Stimulated activated CD4-positive, alpha-beta T cell treated with anti-CD3 and anti-CD28 coated beads, TNF-alpha, amount 100 ng/mL, for 48 hours (primary cell): ENCODE data around the gene TNIP3.

Source experiments
- DNase-seq, 3 donors: peaks; one replicate each; pipeline ENCODE4 v3.0.0-alpha.2; 2020; ENCODE audit warnings: low read depth in 3 of 3

The TNIP3 gene

DNA sequence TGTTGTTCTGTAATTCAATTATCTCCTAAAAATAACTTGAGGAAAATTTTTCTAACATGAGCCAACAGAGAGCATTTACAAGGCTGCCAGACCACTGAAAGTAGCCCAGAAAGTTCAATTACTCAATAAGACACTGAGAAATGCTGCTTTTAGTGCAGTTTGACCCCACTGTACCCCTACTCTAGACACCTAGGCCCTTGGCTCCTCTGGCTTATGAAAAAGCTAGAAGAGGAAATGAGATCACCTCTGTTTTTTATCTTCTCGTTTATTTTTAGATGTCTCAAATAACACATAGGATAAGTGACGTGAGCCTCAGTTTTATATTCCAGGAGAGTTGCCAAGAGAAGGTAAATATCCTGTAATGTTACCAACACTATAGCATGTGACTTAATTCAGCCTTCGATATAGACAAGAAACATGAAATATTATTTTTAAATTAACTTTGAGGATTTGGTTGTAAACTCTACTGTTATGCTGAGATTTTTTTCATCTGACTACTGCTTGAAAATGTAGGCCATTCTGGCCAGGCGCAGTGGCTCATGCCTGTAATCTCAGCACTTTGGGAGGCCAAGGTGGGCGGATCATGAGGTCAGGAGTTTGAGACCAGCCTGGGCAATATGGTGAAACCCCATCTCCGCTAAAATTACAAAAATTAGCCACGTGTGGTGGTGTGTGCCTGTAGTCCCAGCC, 24.4 kb downstream of the TNIP3 start:
- DNase-seq = no peak

DNA sequence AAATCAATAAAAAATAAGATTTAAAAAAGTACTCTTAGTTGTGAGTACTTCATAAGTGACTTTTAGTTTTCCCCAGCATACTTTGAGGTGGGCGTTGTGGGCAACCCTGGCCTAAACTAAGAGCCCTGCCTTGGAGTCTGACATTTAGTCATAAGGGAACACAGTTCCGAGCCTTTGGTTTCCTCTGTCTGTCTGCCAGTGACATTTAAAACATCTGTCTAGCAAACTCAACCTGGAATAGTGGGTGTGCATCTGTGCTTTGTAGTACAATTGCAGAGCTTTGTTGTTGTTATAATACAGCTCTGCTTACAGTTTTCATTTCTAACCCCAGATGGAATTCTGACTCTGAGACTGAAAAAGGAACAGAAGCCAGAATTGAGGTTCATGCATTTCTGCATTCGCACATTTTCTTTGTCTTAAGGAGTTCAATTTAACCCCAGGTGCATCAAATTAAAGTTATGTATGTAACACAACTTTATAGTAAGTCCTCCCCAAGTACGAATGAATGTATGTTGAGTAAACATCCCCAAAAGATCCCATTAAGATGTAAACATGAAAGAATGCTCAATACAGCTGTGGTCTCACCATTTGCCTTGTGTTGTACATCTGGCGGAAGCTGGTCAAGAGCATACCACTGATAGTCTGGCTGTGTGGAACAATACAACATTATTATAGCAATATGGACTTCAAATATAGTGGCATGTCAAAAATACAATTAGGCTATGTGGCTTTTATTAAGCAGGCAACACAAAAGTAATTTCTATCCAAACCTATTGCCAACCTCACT, 25.9 kb downstream of the TNIP3 start:
- peak in 1 of 3 donors; percentile 34 for DNase-seq

DNA sequence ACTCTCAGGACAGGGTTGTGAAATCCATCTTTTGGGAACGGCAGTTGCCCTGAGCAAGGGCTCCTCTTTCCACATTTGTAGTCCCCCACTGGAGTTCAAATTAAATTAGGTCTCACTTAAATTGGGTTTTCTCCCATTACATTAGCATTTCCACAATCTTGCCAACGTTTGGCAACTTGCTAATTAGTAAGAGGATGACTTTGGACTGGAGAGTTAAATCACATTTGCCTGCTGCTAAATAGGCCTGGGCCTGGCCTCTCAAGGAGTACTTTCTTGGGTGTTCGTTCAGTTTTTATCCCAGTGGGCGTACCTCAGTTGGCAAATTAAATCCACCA, 33.8 kb downstream of the TNIP3 start:
- no peak for DNase-seq

DNA sequence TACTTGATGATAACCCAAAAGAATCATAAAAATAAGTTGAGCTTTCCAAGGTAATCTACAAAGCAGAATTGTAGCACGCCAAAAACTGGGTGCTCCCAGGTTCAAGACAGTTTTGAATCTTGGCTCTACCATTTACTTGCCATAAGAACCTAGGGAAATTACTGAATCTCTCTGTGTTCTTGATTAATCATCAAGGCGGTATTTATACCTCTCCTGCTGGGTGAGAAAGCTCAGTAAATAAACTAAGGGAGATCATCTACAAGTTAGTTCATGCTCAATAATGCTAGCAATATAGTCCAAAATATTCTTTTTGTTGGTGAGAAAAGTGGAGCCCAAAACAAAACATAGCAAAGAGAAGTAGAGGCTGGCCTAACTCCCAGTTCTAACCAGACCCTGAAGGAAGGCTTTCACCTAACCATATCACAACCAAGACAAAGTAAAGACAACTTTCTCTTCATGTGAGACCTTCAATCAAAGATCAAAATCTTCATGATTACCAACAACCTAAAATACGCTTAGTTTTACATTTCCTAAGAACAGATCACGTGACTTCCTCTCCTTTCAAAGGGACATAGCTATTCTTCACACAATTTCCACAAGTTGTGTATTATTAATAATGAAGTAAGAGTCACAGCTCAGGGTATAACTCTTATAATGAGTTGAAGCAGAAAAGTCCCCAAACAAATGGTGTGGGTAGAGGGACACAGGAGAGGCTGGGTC, 34.4 kb downstream of the TNIP3 start:
- no peak for DNase-seq

DNA sequence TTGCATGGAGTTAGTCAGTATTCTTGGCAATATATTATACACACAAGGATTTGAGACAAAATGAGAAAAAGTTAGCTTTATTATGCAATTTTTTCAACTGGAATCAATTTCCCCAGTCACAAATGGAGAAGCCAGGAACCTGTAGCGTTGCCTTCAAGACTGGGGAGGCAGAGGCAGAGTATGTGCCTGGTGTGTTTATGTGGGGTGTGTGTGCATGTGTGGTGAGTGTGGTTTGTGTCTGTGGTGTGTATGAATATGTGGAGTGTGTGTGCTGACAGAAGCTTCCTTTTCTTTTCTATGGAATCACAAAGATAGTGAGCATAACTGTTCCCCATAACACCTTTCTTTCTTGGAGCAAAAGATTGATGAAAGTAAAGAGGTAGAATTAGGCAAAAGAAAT, 37.0 kb downstream of the TNIP3 start:
- no peak for DNase-seq

DNA sequence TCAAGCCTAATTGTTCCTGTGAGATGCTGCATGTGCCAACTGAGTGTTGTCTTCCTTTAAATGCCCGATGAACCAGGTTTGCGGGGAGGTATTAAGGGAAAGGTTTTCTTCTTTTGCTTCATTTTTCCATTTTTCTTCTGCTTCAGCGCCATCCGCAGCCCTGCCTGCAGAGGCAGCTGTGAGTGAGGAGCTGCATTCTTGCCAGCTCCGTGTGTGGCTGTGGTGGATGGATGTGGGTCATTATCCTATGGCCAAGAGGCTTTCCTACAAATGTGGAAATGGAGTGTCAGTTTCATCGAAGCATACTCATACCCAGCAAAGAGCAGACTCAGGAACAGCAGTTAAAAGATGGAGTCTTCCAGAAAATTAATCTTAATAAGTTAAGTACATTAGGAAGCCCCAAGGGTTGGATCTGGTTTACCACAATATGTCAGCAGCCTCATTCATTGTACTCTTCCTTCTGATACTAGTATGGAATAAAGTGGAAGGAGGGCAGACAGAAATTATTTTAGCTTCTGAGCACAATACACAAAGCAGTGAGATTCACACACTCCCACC, 37.6 kb downstream of the TNIP3 start:
- no peak for DNase-seq

DNA sequence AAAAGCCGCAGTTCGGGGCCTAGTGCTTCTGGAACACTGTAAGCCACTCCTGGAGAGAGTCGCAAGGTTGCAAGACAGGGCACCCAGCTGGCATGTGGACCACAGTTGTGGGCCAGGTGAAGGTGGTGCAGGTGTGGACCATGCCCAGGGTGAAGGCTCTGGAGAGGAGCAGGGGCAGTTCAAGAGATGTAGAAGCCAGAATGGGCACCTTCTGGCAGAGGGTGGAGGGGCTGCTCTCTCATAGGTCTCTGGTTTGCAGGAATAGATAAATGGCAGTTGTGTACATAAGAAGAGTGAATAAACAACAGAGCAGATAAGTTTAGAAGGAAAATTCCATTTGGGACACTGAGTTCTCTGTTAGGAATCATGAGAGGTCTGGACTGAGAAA, 38.6 kb downstream of the TNIP3 start:
- no peak for DNase-seq

DNA sequence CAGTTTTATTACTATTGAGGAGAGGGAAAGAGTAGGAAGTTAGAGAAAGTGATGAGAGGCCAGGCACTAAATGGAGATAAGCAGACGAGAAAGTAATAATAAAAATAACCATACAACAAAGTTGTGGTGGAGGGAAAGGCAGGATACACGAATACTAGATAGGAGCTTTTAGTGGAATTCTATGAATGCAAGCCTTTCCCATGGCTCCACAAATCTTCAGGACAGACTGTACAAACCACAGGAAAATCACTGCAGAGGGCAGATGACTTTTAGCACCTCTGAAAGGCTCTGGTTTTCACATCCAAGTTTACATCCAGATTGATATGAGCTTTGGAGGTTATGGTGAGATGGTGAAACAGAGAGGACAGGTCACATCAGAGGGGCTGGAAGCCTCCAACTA, 41.5 kb downstream of the TNIP3 start:
- no peak for DNase-seq

DNA sequence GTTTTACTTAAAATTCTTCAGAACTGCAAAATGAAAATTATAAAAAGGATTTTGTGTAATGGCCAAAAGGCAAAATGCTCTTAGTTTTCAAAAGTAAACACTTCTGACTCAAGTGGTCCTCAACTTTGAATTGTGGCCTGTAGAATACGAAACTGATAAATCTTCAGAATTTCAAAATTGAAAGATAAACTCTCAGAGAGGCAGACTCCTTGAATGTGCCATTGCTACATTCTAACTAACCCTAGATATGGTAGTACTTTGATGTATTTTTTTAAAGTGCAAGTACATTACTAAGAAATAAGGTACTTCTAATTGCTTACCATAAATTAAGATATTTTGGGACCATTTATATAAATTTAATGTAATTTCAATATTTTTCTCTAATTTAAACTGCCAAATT, 44.4 kb downstream of the TNIP3 start:
- no peak for DNase-seq

DNA sequence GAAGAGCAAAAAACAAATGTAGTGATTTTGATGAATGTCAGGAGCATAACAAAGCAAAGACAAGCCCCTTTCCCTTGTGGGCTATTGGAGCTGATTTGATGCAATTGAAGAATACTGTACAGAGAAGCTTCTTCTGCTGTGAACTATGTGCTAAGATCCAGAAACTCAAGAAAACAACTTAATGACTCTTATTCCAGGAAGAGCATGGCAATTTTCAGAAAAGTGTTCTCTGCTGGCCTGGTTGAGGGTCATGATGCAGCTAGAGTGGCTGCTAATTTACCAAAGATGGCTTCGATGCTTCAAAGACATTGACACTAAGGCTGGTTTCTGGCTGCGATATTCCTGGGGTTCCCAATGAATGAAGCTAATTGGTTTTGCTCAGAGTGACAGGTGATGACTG, 45.8 kb downstream of the TNIP3 start:
- no peak for DNase-seq

DNA sequence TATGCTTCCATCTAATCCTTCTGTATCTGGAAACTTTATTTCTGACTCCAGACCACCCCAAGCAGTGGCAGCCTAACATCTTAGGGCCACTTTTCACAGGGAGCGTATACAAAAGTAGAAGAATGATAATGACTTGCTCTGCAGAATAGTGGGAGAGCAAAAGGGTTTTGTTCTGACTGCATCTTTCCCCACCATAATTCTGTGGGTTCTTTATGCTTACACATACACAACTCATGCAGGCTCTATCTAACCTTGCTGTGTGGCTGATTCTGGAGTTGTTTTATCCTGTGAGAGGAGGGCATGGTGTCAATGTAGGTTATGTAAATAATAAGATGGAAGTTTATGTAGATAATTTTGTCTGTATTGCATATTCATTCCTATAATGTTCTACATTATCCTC, 49.4 kb downstream of the TNIP3 start:
- DNase-seq = no peak

DNA sequence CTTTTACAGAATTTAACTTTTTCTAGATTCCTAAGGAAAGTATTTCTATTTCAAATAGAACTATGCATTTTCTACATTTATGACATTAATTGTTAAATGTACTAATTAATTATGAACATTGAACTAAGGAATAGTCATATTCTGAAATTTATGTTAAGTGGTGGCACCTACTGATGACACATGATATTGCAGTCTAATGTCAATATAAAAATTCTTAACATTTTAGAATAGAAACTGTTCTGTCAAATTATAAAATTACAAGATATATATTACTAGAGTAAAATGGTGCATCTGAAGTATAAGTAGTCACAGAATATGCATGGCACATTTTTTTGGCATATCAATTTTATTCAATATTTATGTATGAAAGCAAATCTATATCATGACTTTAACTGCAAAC, 51.6 kb downstream of the TNIP3 start:
- DNase-seq = no peak

DNA sequence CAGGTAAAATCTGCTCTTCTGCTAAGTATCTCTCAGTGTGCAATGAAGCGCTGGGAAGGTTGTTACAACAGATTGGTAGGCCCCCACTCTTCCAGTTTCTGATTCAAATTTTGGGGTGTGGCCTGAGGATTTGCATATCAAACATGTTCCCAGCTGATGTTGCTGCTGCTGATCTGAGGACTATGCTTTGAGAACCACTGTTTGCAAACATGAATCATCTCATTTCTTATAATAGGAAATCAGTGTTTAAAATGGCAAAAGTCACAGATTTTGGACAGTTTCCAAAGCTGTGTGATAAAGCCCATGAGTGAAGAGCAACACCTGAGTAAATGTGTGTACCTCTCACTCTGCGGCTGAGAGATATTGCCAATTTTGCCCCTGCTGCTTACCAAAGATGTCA, 55.6 kb downstream of the TNIP3 start:
- DNase-seq = no peak

DNA sequence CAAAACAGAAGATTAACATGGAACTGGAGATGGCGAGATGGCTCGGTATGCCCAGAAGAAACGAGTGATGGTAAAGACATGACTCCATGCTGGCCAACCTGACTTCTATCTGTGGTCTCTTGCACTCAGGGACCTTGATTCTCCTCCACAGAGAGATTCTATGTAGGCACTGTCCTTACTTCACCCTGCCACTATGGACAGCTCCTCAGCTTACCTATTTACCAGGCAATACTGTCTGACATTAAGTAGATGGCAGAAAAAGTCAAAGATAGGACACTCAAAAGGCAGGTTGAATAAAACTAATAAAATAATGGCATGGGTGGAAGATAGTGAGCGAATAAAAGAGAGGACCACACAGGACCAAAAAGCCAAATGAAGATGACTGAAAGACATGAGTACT, 56.6 kb downstream of the TNIP3 start:
- DNase-seq = no peak

DNA sequence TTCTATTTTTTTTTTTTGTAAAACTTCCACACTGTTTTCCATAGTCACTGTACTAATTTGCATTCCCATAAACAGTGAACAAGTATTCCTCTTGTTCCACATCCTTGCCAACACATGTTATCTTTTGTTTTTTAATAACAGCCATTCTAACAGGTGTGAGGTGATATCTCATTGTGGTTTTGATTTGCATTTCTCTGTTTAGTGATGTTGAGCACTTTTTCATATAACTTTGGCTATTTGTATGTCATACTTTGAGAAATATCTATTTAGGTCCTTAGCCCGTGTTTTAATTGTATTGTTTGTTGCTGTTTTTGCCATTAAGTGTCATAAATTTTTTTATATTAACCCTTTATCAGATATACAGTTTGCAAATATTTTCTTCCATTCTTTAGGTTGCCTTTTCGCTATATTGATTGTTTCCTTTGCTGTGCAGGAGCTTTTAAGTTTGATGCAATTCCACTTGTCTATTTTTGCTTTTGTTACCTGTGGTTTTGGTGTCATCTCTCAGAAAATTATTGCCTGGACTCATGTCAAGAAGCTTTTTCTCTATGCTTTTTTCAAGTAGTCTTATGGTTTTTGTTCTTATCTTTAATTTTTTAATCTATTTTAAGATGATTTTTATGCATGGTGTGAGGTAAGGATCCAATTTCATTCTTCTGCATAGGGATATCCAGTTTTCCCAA, 63.9 kb downstream of the TNIP3 start:
- no peak for DNase-seq

DNA sequence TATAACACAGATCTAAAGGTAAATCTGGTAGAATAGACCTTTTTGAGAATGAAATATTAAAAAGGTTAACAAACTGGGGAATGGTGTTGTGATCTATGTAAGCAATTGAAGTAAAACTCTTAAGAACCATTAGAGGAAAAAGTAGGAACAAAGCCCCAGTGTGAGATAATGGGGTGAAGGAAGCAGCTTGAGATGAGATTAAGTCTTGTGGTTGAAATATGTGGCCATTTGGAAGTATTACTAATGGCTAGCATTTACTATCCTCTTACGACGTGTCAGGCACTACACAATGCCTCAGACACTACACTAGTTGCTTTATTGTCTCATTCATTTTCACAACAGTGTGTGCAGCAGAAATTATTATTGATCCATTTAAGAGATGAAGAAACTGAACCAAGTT, 65.9 kb downstream of the TNIP3 start:
- DNase-seq = no peak

DNA sequence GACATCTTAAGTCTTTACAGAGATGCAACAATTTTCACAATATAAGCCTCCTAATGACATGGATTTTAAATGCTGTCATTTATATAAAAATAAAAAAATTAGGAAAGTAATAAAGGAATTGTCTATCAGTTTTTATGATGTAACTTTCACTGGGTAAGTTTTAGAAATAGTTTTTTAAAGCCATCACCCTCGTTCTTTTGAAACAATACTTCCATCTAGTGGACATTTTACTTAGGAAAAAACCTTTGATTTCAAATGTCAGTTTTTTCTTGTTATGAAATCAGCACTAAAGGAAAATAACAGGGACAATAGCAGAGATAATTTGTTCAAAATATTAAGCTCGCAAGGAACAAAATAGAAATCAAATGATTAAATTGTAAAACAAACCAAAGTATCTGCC, 67.5 kb downstream of the TNIP3 start:
- no peak for DNase-seq

DNA sequence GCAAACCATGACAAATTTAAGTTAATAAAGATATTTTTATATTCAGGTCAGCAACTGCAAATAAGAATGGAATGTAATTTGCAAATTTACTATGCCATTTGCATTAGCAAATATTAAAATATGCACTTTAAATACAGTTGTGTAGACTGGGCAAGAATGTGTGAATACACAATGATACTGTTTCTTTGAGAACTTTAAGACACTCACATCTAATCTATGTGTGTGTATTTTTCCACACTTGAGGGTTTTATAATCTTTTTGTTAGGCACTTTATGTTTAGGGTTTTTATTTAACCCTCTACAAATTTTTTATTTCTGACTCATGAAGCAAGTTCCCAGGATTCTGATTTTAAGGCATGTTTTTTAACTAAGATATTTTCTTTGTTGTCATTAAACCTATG, 67.9 kb downstream of the TNIP3 start:
- DNase-seq = no peak

DNA sequence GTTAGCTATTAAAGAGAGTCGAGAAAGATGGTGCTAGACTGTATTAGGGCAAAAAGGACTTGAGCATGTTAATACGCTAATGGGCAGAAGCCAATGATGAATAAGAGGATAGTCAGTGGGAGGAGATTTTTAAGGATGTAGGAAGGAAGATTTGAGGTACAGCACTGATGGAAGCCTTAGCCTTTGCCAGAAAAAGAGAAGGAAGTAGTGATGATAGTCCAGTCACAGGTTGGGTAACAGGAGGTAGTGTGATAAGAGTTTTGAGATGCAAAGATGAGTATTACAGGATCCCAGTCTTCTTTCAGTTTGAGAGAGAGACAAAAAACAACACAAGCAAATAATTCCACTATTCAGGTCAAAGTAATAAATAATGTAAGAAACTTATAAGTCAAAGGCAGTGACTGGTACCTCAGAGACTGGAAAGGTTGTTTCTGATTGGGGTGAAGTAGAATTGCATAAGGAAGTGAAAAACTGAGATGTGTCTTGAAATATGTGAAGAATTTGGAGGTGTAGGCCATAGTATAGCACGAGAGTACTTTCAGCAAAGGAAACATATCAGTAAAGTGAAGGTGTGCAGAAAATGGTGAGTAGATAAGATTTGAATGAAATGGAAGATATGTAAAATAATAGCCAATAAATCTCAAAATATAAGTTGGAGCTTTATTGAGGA, 69.7 kb downstream of the TNIP3 start:
- DNase-seq = no peak

DNA sequence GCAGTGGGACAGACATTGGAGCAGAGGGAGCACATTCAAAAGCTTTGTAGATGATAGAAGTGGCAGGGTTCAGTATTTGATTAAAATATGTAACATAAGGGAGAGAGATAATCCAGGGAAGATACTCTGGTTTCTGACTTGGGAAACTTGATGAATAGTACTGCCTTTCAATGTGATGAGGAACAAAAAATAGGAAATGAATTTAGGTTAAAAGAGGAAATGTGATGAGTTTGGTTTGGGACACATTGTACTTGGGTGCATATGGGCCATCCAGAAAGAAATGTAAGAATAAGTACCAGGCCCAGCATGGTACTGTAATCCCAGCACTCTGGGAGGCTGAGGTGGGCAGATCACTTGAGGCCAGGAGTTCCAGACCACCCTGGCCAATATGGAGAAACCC, 70.9 kb downstream of the TNIP3 start:
- no peak for DNase-seq

DNA sequence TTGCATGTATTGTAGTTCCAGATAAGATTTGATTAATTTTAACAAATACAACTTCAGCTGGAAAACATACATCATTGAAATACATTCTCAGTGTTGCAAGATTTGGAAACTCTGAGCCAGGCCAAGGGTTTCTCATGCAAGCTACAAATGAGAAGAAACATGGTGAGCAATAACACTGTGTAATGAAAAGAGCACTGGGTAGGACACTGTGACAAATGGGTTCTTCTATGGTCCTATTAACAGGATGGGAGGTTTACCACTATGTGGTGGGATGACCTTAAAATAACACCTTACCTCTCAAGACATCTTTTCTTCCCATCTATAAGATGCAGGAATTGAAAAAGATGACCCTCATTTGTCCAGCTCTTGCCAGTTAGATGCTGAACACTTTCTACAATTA, 72.2 kb downstream of the TNIP3 start:
- DNase-seq = no peak

DNA sequence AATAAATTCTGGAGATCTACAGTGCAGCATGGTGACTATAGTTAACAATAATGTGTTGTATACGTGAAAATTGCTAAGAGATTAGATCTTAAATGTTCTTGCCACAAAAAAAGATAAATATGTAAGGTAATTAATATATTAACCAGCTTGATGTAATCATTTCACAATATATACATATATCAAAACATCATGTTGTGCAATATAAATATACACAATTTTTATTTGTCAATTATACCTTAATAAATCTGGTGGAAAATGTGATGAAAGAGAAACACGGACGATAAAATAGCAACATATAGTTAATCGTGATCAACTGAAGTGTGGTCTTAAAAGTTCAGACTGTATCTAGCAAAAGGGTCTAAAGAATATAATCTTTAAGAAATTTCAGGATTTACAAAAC, 75.3 kb downstream of the TNIP3 start:
- DNase-seq = no peak
